ENCODE data around the gene FN1. TPM values are rescaled to one million over a fixed set of nuclear protein-coding genes. Genes with fewer than 3 reads are reported as not detected.
A peak's percentile ranks its signal among the peaks of the same experiment; 100 is the strongest.

FN1 gene
- 125 TPM for total RNA-seq

DNA sequence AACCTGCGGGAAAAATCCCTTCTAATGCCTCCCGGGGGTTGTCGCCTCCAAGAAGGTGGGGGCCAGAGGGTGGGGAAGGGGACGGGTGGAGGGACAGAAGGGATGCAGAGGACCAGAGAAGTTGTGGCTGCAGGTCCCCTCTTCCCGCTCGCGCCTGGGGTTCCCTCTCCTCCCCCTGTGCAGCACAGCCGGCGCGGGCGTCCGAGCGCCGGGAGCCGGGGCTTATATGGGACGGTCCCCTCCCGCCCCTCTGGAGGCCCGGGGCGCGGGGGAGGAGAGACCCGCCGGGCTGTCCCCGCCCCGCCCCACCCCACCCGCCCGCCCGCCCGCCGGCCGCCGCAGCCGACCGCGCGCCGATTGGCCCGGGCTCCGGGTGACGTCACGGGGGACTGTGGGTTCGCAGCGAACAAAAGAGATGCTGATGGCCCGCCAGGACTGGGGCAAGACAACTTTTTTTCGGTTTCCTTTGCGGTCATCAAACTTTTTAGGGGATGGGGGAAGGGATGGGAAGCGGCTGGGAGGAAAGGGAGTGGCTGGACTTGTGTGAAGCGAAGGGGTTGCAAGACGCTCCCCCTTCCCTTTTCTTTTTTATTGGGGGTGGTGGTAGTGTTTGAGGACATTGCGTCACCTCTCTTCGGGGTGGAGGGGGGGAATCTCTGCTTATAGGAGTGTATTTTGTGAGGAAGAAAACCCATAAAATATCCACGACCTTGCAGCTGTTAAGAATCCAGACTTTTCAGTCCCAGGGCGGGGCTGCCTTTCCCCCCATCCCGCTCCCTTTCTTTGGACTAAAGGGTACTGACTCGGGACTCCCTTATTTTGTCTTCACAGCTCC is at the start of gene FN1:
Gene FN1 (minus strand): TSS at position 199 of the 835 bp plus-strand sequence. CDS start 266 bp downstream, outside the sequence.
- DNase-seq (ENCODE audit: low spot score): peak; percentile 89

DNA sequence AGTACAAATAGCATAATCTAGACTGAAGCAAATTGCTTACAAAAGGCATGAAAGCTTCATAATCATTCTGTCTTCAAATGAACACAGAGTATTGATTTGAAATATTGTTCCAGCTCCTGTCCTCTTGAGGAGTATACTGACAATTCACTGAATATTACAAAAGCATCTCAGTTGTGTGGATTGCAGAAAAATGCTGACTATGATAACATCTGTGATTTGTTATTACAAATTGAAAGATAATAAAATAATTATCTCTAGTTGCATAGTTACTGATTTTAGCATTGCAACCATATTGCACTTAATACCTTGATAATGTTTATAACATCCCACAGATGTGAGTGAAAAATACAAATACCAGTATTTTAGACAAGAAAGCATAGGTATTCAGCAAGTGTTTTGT is 49.2 kb upstream of the FN1 start:
- no peak for DNase-seq (ENCODE audit: low spot score)

DNA sequence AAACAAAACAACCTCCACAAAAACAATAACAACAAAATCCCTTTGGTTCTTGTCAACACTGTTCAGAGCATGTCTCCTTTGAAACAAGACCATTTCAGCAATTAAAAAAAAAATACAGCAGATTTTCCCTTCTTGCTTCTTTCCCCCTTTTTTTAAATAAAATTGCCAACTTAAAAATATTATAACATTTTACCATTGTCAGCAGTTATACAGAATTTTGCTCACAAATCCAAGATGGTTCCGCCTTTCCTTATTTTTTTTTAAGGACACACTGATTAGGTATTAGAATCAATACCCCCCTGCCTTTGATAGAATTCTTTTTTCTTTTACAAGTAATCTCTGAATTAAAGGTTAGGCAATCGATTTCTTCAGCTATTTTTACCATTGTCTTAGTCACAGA is 48.7 kb upstream of the FN1 start:
- no peak for DNase-seq (ENCODE audit: low spot score)

DNA sequence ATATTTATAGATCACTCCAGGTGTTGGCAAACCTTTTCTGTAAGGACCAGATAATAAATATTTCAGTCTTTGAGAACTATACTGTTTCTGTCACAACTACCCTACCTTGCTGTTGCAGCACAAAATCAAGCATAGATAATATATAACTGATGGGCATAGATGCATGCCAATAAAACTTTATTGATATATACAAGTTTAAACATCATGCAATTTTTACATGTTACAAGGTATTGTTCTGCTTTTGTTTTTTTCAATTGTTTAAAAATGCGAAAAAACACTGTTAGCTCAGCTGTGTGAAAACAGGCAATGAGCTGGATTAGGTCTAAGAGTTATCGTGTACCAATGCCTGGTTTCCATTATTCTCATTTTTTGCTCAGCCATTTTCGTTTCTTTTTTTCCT is 47.6 kb upstream of the FN1 start:
- no peak for DNase-seq (ENCODE audit: low spot score)

DNA sequence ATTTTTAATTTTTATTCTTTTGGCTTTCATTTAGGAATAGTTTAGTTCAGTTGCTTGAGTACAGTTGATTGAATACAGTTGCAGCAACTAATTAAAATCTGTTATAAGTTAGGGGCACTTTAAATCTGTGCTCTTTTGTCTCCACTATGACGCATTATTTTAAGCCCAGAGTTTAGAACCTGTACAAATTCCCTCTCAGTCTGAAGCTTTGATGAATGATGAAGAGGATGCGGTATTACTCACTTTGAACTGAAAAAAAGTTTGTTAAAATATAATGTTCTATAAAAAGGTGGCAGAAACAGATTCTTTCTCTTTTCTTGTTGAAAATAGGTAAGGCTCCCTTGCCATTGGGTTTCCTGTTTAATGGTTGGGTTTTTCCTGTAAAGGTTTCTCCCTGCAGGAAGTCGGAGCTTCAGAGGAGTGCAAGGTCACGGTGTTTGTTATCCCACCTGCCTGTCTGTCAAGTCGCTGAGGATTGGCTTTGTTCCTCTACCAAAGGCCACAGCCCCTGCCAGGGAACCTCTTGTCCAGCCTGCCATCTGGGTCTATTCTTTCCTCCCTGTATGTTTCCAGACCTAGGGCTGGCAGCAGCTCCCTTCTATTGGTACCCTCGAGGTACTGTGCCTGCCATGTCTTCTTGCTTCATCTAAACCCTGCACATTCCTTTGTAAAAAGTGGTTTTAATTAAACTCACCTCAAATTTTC is 43.8 kb upstream of the FN1 start:
- DNase-seq (ENCODE audit: low spot score): no peak

DNA sequence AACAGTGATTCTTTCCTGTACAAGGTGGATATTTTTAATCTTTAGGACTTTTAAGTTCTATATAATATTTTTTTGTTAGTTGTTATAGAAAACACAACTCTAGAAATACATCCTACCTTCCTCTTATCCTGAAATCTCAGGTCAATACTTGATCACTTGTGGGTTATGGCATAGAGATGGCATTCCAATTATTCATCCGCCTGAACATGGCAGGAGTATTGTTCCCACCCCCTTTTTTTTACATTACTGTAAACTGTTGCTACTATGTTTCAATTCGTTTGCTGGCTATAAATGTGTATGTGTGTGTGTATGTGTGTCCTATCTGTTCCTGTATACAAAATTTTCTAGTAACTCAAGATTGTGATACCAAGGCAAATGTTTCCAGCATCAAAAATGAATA is 43.3 kb upstream of the FN1 start:
- DNase-seq (ENCODE audit: low spot score): no peak

DNA sequence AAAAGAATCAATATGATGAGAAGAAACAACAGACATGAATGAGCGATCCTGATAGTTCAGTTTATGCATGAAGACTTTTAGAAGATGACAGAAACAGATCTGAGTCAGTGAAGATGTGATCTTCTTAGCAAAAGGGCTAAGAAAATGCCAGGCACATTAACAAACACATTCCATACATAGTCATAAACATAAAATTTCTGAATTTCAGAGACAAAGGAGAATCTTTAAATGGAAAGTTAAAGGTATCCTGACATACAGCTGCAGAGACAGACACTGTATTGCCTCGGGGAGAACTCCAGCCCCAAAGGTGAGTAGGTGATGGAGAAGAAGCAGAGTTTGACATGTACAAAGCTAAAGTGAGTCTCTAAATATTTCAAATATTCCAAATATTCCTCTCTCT is 40.6 kb upstream of the FN1 start:
- DNase-seq (ENCODE audit: low spot score): no peak

DNA sequence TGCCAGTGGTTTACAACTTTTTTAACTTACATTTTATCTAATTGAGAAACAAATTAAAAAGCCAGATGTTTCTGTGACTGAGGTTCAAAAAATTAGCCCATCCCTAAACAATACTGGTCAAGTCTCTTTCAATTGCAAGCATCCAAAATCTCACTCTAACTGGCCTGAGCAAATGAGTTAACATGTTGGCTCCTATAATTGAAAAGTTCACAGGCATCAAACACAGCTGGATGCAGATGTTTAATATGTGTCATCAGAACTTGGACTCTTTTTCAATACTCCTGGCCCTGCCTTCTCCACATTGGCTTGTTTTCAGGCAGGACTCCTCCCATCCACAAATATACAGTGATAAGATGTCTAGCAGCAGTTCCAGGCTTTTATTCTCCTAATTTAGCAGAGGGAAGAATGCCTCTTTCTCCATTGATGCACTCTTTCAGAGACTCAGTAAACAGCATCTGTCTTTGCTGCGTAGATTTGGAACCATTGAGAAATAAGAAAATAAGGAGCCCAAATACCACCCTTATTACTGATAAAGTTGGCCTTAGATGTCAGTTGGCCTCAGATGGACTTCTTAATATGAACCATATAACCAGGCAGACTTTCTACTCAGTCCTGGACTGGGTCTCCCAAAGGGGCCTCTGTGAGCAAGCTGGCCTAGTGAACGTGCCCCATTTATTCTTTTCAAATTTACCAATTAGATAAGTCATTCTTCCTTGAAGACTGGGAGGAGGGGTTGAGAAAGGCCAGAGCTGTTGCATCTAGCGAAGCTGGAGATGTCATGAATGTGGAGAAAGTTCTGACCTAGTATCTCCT is 30.4 kb upstream of the FN1 start:
- no peak for DNase-seq (ENCODE audit: low spot score)

DNA sequence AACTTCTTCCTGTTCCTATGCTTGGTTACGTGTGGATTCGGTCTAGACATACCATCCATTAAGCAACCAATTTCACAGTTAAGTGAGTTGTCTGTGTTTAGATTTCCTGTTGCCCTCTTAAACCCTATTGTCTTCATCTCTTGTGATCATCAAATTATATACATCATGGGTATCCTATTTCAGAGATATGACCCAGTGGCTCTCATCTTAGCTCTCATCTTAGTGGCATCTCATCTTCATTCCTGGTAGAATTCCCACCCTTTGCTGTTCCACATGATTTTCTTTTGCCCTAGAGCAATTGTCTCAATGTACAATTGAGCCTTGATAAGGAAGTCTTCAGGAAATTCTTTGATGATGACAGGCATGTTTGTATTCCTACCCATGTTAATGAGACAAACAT is 29.4 kb upstream of the FN1 start:
- no peak for DNase-seq (ENCODE audit: low spot score)

DNA sequence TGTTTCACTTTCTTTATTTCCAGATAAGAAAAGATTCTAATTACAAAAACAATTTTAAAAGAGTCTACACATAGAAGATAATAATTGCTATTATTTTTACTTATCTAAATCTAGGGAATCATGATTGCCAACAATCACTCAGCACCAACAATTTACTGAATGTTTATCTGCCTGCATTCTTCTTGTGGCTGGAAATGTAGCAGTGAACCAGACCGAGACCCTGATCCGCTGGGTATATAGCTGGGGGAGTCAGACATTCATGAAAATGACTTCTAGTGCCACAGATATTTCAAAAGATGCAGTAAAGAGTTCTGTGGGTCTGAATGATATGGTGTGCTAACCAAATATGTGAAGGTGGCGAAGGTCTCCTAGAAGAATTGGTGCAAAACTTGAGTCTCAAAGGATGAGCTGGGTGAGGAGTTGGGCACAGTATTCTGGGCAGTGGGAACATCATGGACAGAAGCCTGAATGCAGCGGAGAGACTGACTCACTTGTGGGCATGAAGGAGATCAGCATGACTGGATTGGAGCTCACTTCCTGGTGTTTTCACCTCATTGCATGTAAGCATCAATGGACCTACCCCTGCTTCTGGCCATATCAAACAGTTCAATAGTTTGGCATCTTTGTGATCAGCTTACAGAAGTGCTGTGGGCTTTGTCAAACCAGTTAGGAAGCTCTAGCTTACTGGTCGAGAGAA is 26.1 kb upstream of the FN1 start:
- no peak for DNase-seq (ENCODE audit: low spot score)

DNA sequence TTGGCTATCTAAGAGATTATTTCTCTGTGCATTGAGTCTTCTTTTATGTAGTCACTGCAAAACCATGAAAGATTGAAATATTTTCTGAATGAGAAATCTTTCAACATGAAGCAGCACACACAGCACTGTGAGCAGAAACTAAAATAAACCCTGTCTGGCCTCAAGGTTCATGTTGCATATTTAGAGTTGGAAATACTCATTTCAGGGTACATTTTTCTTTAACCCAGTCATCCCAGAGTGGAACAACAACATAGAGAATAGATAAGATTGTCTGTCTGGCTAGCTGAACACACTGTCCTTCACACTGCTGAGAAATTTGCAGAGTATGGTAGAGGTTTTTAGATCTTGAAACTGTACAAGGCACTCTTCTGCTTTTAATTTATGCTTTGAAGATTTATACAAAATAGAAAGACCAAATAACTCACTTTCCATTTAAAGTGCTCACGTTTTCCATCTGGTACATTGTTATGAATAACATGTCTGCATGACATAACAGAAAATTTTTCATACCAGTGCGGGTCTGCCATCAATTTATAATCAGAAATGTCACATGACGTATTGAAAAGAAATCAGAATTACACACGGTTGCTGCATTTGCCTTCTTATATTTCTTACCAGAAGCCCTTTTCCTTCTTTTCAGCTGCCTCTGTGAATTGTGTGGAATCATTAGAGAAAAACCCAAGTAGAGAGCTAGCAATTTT is 25.0 kb upstream of the FN1 start:
- DNase-seq (ENCODE audit: low spot score): no peak

DNA sequence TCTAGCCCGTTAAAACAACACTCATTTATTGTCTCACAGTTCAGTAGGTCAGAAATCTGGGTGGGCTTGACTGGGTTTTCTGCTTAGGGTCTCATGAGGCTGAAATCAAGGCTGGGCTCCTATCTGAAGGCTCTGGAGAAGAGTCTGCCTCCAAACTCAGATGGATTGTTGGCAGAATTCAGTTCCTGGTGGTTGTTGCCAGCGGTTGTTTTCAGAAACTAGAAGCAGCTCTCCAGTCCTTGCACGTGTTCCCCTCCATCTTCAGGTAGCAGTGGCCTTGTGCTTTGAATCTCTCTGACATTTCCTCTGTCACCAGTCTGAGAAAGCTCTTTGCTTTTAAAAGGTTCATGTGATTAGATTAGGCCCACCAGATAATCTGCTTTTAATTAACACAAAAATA is 20.1 kb upstream of the FN1 start:
- no peak for DNase-seq (ENCODE audit: low spot score)

DNA sequence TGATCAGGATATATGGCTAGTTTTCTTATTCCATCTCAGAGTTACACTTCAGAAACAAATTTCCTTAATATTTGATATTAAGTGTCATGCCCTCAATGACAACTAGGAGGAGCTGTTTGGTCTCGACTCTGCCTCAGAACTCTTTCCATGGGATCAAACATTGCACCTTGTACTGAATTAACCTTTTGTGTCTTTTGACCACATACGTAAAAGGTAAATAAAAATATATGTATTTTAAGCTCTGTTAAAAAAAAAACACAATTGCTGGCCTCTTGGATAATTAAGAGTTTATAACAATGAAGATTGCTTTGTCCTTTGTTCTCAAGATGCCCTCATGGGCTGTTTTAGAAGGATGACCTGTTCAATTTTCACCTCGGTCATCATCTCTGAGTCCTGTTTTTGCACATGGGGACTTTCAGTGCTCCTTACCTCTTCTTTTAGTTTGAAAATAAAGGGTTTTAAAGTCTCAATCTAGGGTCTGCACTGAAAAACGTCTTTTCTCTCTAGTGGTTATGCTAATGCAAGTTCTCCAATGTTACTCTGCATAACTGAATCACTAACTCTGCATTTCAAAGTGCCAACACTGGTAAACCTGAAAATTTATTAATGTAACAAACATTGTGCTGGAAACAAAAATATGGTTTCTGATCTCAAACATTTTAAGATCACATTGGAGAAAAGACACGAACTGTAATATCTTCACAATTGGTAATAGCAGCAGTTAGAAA is 18.8 kb upstream of the FN1 start:
- DNase-seq (ENCODE audit: low spot score): no peak

DNA sequence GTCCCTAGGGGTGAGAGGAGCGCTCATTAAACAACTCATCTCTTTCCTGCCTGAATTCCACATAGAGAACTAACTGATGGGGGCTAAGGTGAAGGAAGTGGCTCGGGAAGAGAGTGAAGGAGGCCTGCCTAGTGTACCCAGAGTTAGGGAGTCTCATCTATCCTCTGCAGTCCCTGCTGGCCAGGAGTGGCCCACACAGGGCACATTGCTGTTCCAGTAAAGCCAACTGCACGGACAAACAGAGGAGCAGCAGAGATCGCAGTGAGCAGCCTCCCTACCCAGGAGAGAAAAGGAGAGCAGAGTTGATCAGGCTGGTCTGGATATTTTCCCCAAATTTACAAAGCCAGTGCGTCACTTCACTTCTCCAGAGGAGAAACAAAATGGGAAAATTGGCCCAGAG is 16.9 kb upstream of the FN1 start:
- no peak for DNase-seq (ENCODE audit: low spot score)

DNA sequence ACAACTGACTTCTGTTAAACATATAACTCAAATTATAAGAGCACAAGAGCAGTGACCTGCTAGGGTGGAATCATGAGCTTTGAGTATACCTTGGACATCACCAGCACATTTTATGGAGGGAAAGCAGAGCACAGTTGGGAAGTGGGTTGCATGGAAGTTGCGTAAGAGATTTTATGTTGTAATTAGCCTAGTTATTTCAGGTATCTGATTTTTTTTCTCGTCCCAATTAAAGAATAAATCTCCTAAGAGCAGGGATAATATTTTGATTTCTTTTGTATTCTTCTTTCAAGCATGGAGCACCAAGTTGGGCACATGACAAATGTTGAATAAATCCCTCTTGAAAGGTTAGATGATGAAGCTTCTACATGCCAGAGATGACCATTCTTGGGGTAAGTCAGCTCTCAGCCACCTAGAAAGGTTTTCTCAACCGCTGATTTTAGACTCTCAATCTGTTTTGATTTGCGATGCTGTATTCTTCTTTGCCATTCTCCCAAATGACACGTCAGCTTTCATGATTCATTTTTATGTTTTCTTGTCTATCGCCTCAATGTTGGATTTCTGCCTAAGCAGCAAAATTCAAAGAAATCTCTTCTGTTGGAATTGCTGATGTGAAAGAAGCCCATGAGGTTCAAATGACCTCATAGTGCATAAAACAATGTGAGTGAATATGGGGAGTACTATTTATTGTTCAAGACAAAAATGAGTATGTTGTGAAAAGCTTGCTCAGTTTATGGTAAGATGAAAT is 15.3 kb upstream of the FN1 start:
- DNase-seq (ENCODE audit: low spot score): no peak

DNA sequence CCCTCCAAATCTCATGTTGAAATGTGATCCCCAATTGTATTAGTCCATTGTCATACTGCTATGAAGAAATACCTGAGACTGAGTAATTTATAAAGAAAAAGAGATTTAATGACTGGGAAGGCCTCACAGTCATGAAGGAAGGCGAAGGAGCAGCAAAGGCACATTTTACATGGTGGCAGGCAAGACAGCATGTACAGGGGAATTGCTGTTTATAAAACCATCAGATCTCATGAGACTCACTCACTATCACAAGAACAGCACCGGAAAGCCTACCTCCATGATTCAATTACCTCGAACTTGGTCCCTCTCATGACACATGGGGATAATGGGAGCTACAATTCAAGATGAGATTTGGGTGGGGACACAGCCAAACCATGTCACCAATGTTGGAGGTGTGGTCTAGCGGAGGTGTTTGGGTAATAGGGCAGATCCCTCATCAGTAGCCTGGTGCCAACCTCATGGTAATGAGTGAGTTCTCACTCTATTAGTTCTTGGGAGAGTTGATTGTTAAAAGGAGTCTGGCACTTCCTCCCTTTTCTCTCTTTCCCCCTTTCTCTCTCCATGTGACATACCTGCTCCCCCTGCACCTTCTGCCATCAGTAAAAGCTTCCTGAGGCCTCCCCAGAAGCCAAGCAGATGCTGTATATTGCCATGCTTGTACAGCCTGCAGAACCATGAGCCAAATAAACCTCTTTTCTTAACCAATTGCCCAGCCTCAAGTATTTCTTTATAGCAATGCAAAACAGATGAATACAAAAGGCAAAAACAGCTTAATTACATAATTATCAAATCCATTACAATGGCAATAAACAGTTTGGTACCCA is 14.5 kb upstream of the FN1 start:
- no peak for DNase-seq (ENCODE audit: low spot score)

DNA sequence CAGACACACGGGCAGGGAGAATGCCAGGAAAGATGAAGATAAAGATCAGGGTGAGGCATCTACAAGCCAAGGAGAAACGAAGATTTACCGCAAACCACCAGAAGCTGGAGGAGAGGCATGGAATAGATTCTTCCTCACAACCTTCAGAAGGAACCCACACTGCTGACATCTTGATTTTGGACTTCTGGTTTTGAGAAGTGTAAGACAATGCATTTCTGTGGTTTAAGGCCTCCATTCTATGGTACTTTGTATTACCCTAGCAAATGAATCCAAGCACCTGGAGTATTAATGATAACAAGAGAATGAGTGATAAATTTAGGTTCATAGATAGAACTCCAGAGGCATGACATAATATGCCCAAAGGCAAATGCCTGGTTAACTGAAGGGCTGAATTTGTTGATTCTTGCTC is 11.8 kb upstream of the FN1 start:
- no peak for DNase-seq (ENCODE audit: low spot score)

DNA sequence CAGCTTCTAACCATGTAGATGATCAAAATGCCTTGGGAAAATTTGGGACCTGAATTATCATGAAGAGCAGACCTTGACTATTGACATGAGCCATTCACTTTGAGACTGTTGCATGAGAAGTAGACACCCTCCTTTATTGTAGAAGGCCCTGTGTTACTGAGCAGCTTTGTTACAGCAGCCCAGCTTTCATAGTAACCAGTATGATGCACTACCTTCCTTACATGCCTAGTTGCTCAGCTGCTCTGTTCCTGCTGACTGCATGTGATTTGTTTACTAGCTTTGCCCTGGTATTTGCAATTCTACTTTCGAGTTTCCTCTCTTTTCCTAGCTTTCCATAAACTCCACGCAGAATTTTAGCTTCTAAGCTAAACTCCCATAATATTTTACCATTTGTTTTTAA is 11.2 kb upstream of the FN1 start:
- DNase-seq (ENCODE audit: low spot score): no peak

DNA sequence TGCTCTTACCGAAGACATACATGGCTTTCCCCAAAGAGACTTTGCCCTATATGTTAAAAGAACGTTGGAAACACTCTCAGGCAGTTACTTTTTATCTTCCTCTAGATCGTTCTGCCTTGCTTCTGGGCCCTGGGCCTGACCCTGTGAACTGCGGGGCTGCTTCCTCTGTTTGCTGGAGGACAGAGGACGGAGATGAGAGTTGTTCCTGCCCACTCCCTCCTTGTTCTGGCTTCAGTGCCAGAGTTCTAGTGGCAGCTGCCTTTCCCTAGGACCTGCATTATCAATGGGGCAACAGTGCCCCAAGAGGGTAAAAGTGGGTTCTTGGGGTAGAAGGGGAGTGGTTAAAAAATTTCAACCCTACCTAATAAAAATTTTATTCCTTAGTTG is 6.5 kb upstream of the FN1 start:
- DNase-seq (ENCODE audit: low spot score): no peak
